HEK293 (cell line): ENCODE data around the gene HOXC5.

Experiments used
- GLIS1 ChIP-seq: fragments of 450-650 bp; formaldehyde crosslinking; IDR thresholded peaks from 2 replicates; pipeline ENCODE4 v1.5.1; 2016; ENCODE audit warnings: missing biosample characterization, missing genetic modification characterization
- GLIS2 ChIP-seq: fragments of 450-650 bp; formaldehyde crosslinking; IDR thresholded peaks from 2 replicates; pipeline ENCODE4 v1.5.1; 2016; ENCODE audit warnings: missing biosample characterization, missing genetic modification characterization
- HOXC10 ChIP-seq: sonication (generic); formaldehyde crosslinking; IDR thresholded peaks from 2 replicates; pipeline ENCODE4 v1.8.1; 2023; ENCODE audit warnings: mild to moderate bottlenecking, missing genetic modification reagents
- KLF1 ChIP-seq: fragments of 450-650 bp; formaldehyde crosslinking; IDR thresholded peaks from 2 replicates; pipeline ENCODE4 v1.5.1; 2016; ENCODE audit warnings: missing biosample characterization, missing genetic modification characterization
- PBX3 ChIP-seq: sonication (generic); formaldehyde crosslinking; IDR thresholded peaks from 2 replicates; pipeline ENCODE4 v1.8.1; 2022; ENCODE audit warnings: mild to moderate bottlenecking, moderate library complexity, missing genetic modification reagents
- REST ChIP-seq: fragments of 450-650 bp; formaldehyde crosslinking; IDR thresholded peaks from 2 replicates; pipeline ENCODE4 v1.5.1; 2016; ENCODE audit warnings: missing biosample characterization, missing genetic modification characterization
- SCRT1 ChIP-seq: fragments of 450-650 bp; formaldehyde crosslinking; IDR thresholded peaks from 2 replicates; pipeline ENCODE4 v1.5.1; 2016; ENCODE audit warnings: missing biosample characterization, missing genetic modification characterization, borderline replicate concordance
- SP7 ChIP-seq: fragments of 450-650 bp; formaldehyde crosslinking; IDR thresholded peaks from 2 replicates; pipeline ENCODE4 v1.5.1; 2016; ENCODE audit warnings: missing biosample characterization, missing genetic modification characterization
- ZBTB44 ChIP-seq: fragments of 450-650 bp; IDR thresholded peaks from 2 replicates; pipeline ENCODE4 v1.5.1; 2018; ENCODE audit warnings: missing biosample characterization, mild to moderate bottlenecking, missing genetic modification characterization
- ZBTB49 ChIP-seq: fragments of 450-650 bp; formaldehyde crosslinking; IDR thresholded peaks from 2 replicates; pipeline ENCODE4 v1.5.1; 2016; ENCODE audit warnings: missing biosample characterization, missing genetic modification characterization, low read depth
- ZEB2 ChIP-seq: fragments of 450-650 bp; formaldehyde crosslinking; IDR thresholded peaks from 2 replicates; pipeline ENCODE4 v1.5.1; 2016; ENCODE audit warnings: missing biosample characterization, missing genetic modification characterization
- ZFHX2 ChIP-seq: fragments of 450-650 bp; formaldehyde crosslinking; conservative IDR thresholded peaks from 2 replicates; pipeline ENCODE4 v1.5.1; 2016; ENCODE audit warnings: missing biosample characterization, missing genetic modification characterization
- ZFP37 ChIP-seq: fragments of 450-650 bp; formaldehyde crosslinking; IDR thresholded peaks from 2 replicates; pipeline ENCODE4 v1.5.1; 2016; ENCODE audit warnings: missing biosample characterization, missing genetic modification characterization
- ZNF157 ChIP-seq: fragments of 450-650 bp; formaldehyde crosslinking; IDR thresholded peaks from 2 replicates; pipeline ENCODE4 v1.5.1; 2016; ENCODE audit warnings: missing biosample characterization, missing genetic modification characterization
- ZNF16 ChIP-seq: fragments of 450-650 bp; formaldehyde crosslinking; IDR thresholded peaks from 2 replicates; pipeline ENCODE4 v1.5.1; 2016; ENCODE audit warnings: low read depth, missing biosample characterization, missing genetic modification characterization
- ZNF175 ChIP-seq: fragments of 450-650 bp; formaldehyde crosslinking; IDR thresholded peaks from 2 replicates; pipeline ENCODE4 v1.5.1; 2016; ENCODE audit warnings: missing biosample characterization, missing genetic modification characterization
- ZNF202 ChIP-seq: fragments of 450-650 bp; formaldehyde crosslinking; IDR thresholded peaks from 2 replicates; pipeline ENCODE4 v1.5.1; 2016; ENCODE audit warnings: missing biosample characterization, missing genetic modification characterization, borderline replicate concordance
- ZNF24 ChIP-seq: fragments of 450-650 bp; formaldehyde crosslinking; IDR thresholded peaks from 2 replicates; pipeline ENCODE4 v1.5.1; 2016; ENCODE audit warnings: missing biosample characterization, missing genetic modification characterization
- ZNF248 ChIP-seq: fragments of 450-650 bp; formaldehyde crosslinking; IDR thresholded peaks from 2 replicates; pipeline ENCODE4 v1.5.1; 2017; ENCODE audit warnings: missing biosample characterization, missing genetic modification characterization
- ZNF341 ChIP-seq: fragments of 450-650 bp; formaldehyde crosslinking; IDR thresholded peaks from 2 replicates; pipeline ENCODE4; 2016; ENCODE audit warnings: low read depth, missing biosample characterization, missing genetic modification characterization
- ZNF354C ChIP-seq: fragments of 450-650 bp; formaldehyde crosslinking; IDR thresholded peaks from 2 replicates; pipeline ENCODE4 v1.5.1; 2016; ENCODE audit warnings: missing biosample characterization, missing genetic modification characterization, low read depth, borderline replicate concordance
- ZNF404 ChIP-seq: fragments of 450-650 bp; formaldehyde crosslinking; IDR thresholded peaks from 2 replicates; pipeline ENCODE4 v1.5.1; 2017; ENCODE audit warnings: missing biosample characterization, missing genetic modification characterization
- ZNF473 ChIP-seq: fragments of 450-650 bp; formaldehyde crosslinking; IDR thresholded peaks from 2 replicates; pipeline ENCODE4 v1.5.1; 2017; ENCODE audit warnings: missing biosample characterization, missing genetic modification characterization
- ZNF521 ChIP-seq: fragments of 450-650 bp; formaldehyde crosslinking; IDR thresholded peaks from 2 replicates; pipeline ENCODE4 v1.5.1; 2017; ENCODE audit warnings: missing biosample characterization, mild to moderate bottlenecking, missing genetic modification characterization
- ZNF549 ChIP-seq: fragments of 450-650 bp; IDR thresholded peaks from 2 replicates; pipeline ENCODE4 v1.5.1; 2018; ENCODE audit warnings: missing biosample characterization, missing genetic modification characterization, mild to moderate bottlenecking, inconsistent platforms, moderate library complexity
- ZNF585B ChIP-seq: fragments of 450-650 bp; formaldehyde crosslinking; IDR thresholded peaks from 2 replicates; pipeline ENCODE4 v1.5.1; 2016; ENCODE audit warnings: missing biosample characterization, missing genetic modification characterization
- ZNF596 ChIP-seq: fragments of 450-650 bp; IDR thresholded peaks from 2 replicates; pipeline ENCODE4 v1.5.0; 2018; ENCODE audit warnings: missing biosample characterization, mild to moderate bottlenecking, missing genetic modification characterization, moderate library complexity
- ZNF600 ChIP-seq: fragments of 450-650 bp; formaldehyde crosslinking; IDR thresholded peaks from 2 replicates; pipeline ENCODE4 v1.5.1; 2016; ENCODE audit warnings: missing biosample characterization, missing genetic modification characterization
- ZNF677 ChIP-seq: fragments of 450-650 bp; IDR thresholded peaks from 2 replicates; pipeline ENCODE4 v1.5.0; 2018; ENCODE audit warnings: missing biosample characterization, mild to moderate bottlenecking, missing genetic modification characterization, moderate library complexity
- ZNF707 ChIP-seq: fragments of 450-650 bp; formaldehyde crosslinking; IDR thresholded peaks from 2 replicates; pipeline ENCODE4 v1.5.1; 2016; ENCODE audit warnings: missing biosample characterization, missing genetic modification characterization
- ZNF791 ChIP-seq: fragments of 450-650 bp; formaldehyde crosslinking; IDR thresholded peaks from 2 replicates; pipeline ENCODE4 v1.5.1; 2016; ENCODE audit warnings: missing biosample characterization, missing genetic modification characterization
- ZSCAN23 ChIP-seq: fragments of 450-650 bp; formaldehyde crosslinking; IDR thresholded peaks from 2 replicates; pipeline ENCODE4 v1.5.1; 2016; ENCODE audit warnings: missing biosample characterization, missing genetic modification characterization
- ZSCAN5A ChIP-seq: fragments of 450-650 bp; formaldehyde crosslinking; IDR thresholded peaks from 2 replicates; pipeline ENCODE4 v1.5.1; 2016; ENCODE audit warnings: missing biosample characterization, missing genetic modification characterization

HOXC5 gene

GRCh38 chr12:54051874-54052437, 19.1 kb downstream of the HOXC5 start (continued):
- TF ChIP-seq ZNF521 (tag by site-specific recombination), result no peak
- TF ChIP-seq SP7 (tag by site-specific recombination), result peak; percentile 99
- TF ChIP-seq ZNF791, result no peak
- TF ChIP-seq ZNF24, result peak; percentile 91
- TF ChIP-seq GLIS2 (tag by site-specific recombination), result no peak
- no peak for TF ChIP-seq REST (tag by site-specific recombination)
- TF ChIP-seq ZNF549, result no peak
- TF ChIP-seq ZSCAN5A (tag by site-specific recombination), result no peak
- TF ChIP-seq ZNF16 (tag by site-specific recombination), result no peak
- peak; percentile 74 for TF ChIP-seq ZBTB49
- no peak for TF ChIP-seq ZNF202
- TF ChIP-seq ZNF341 (tag by site-specific recombination), result no peak
- no peak for TF ChIP-seq GLIS1
- no peak for TF ChIP-seq PBX3 (CRISPR knock-in tag)
- TF ChIP-seq ZNF157 (tag by site-specific recombination), result no peak
- peak; percentile 94 for TF ChIP-seq ZBTB44 (tag by site-specific recombination)
- TF ChIP-seq HOXC10, result no peak
- no peak for TF ChIP-seq ZNF248 (tag by site-specific recombination)
- no peak for TF ChIP-seq ZNF600 (tag by site-specific recombination)
- peak; percentile 99 for TF ChIP-seq ZEB2 (tag by site-specific recombination)
- no peak for TF ChIP-seq ZNF175 (tag by site-specific recombination)
- no peak for TF ChIP-seq ZFP37
- no peak for TF ChIP-seq ZNF473
- TF ChIP-seq ZNF596 (tag by site-specific recombination), result peak; percentile 76; the same call in 1 of the 2 replicates
- 0 out of 2 replicates have a peak, but pooled peaks have one; percentile 34 for TF ChIP-seq ZSCAN23 (tag by site-specific recombination)
- TF ChIP-seq SCRT1, result 0 out of 2 replicates have a peak, but pooled peaks have one; percentile 15
- peak; percentile 73 for TF ChIP-seq KLF1 (tag by site-specific recombination)
- TF ChIP-seq ZNF354C (tag by site-specific recombination), result no peak
- TF ChIP-seq ZNF677 (tag by site-specific recombination), result no peak
- no peak for TF ChIP-seq ZNF585B
- peak; percentile 75 for TF ChIP-seq ZFHX2
- no peak for TF ChIP-seq ZNF404
- no peak for TF ChIP-seq ZNF707
